Stimulated activated CD8-positive, alpha-beta memory T cell treated with anti-CD3 and anti-CD28 coated beads, Interleukin-15, amount 100 ng/mL, for 48 hours (primary cell): Measurements from ENCODE around the gene MAP2.

ENCODE experiments used
- DNase-seq, 2 donors: peaks; one replicate each; pipeline ENCODE4 v3.0.0-alpha.2; 2020; ENCODE audit warnings: low read depth in 2 of 2

The MAP2 gene

DNA sequence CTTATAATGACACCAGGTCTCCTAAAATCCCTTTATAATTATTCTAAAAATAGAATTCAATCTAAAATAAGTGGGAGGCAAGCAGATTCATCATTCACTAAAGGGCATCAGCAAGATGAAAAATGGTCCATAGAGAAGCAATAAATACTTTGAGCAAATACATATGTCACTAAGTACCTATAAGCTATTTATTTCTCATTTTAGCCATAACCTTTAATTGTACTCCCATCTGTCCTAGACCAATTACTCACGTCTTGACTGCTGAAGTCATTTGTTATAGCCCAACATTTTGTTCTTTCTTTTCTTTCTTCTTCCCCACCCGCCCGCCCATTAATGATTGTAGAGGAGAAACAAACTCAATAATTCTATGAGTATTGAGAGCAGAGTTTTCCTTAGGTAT is 105.7 kb downstream of the MAP2 start:
- no peak for DNase-seq

DNA sequence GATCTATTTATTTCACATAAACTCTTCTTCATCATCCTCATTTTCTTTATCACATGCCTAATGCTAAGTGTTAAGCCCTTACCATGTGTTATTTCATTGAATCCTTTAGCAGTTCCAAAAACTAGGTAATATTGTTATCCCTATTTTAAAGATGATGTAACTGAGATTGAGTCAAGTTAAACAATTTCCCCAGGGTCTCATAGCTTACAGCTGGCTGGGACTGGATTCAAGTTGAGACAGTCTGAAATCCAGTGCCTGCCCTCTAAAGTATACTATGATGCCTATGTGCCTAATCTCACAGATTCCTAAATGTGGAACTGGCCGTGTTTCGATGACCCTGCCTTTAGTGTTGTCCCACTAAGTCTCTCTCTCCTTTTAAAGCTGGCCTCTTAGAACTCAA is 108.5 kb downstream of the MAP2 start:
- no peak for DNase-seq

DNA sequence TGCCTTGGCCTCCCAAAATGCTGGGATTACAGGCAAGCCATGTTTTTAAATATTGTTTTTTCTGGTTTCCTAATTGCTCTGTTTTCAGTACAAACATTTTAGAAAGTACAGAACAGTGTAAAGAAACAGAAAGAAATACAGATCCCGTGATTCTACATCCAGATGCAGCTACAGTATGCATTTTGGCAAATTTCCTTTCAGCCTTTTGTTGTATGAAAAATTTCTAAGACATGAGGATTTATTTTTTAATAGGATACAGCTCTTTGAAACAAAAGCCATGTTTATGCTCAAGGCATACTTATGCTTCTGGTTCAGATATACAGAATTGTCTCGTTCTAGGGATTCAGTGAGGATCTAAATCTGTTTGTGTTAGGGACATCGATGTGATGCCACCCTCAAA is 109.5 kb downstream of the MAP2 start:
- no peak for DNase-seq

DNA sequence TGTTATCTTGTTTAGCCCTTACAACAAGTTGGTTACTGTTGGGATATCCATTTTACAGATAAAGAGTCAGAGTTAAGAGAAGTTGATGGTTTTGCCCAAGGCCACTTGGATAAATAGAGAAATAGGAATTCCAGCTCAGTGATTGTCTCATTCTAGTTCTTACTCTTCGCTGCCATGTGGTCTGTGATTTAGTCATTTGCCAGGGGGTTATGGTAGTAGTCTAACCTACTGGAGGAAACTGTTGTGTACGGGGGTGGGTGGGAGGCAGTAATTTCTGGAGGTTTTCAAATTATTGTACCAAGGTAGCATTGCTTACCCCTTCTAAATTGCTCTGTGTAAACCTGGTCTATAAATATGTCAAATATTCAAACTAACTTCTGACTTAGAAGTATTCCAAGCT is 110.4 kb downstream of the MAP2 start:
- no peak for DNase-seq

DNA sequence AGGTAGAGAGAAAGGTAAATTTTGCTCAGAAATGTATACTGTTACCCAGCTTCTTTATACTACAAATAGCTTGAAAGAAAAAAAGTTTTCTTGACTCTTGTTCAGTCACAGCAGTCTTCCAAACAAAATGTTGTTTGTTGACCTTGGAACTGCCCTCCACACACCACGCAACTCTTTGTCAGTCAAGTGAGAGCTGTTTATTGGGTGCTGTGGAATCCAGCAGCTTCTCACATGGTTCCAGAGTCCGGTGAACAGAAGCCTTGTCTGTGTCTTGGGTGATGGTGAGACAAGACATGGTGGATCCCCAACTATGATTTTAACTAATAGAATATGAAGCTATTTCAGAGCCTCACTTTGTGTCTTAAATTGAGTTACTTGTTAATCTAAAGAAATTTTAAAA is 112.5 kb downstream of the MAP2 start:
- DNase-seq = no peak

DNA sequence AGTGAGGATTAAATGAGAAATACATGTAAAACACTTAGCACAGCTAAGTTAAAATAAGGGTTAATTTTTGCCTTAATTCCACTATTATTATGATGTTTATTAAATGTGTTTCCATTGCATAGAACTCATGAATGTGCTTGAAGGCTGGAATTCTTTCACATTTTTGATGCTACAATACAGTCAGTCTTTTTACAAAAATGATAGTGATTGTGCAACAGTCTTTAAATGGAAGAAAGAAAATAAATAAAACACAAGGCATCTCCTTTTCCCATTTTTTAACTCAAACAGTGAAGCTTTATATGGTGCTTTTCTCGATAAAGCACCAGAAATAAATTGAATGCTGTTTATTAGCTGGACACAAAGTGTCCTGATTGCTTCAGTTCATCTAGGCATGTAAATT is 123.9 kb downstream of the MAP2 start:
- no peak for DNase-seq

DNA sequence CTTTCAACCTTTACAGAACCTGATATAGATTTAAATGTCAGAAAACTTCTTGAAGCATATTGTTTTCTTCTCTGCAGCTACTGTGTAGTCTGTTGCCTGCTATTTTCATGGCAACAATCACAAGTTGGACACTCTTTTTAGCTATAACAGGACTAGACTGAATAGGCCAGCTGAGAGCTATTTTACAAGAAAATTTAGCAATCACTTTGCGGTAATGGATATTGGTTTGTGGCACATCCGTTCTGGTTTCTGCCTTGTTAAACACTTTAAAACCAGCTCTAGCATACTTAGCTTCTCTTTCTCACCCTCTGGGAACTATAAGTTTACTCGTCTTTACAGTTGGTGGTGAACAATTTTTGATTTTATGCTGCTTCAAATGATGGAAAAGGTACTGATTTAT is 125.7 kb downstream of the MAP2 start:
- no peak for DNase-seq

DNA sequence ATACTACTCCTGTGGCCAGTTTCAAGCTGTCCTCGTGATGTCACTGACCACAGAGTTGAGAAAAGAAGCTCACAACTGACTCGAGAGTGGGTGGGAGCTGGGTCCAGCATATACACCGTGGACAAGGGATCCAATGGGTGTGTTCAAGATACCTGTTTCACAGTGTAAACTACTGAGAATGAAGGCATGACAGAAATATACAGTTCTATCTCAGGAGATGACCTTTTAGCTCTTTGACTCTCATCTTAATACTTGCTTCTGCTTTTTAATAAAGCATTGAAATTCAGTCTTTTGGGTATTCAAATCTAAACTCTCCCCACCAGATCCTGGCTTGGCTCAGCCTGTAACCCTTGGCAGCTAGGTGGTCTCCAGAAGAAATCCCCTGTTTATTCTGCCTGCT is 130.1 kb downstream of the MAP2 start:
- DNase-seq = no peak

DNA sequence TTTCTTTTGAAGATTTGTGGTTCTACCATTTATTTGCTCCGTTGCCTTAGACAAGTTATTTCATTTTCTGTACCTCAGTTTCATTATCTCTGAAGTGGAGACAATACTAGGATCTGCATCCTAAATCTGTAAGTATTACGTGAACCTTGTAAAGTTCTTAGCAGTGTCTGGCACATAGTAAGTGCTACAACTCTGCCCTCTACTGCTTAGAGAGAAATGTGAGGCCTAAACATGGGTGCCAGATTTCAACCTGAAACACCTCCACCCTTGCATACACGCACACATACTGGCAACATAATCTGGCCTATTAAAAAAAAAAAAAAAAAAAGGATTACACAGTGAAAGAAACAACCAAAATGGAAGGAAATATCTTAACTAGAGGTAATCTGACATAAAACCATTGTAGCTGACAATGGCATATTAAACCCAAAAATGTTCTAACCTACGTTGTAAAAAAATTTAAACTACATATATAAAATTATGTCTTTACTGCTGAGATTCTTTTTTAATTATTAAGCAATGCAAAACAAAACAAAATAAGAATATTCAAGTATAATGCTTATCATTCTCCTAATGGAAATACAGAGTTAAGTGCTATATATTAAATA is 132.6 kb downstream of the MAP2 start:
- DNase-seq = no peak

DNA sequence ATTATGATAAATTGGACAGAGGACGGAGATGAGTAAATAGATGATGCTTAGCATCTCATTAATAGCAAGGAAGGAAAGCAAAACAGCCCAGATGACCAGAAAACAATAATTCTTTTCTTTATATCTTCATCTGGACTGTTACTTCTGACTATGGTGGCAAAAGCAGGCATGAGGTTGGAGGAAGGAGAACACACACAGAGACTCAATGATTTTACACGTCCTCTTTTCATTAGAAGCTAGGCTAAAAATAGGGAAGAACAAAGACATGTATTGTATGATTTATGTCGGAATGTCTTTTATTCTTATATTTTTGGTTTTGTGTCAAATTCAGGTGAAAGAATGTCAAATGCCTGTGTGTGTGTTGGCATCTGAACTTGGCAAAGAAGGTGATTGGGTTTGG is 137.1 kb downstream of the MAP2 start:
- DNase-seq = no peak

DNA sequence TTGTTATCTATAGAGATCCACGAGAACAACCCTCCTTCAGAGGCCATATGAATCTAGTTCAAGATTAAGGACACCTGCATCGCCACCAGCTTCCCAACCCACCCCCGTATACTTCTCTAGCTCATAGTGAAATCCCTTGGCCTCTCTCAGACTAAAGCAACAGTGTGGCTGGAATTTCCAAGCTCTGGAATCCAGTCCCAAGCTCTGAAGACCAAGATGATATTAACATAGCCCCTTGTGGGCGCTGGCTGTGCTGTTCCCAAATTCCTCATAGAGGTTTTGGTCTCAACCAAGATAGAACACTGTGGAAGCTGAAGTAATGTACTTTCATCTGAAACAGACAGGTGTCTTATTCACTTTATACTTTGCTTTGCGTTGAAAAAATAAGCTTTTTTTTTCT is 139.6 kb downstream of the MAP2 start:
- no peak for DNase-seq

DNA sequence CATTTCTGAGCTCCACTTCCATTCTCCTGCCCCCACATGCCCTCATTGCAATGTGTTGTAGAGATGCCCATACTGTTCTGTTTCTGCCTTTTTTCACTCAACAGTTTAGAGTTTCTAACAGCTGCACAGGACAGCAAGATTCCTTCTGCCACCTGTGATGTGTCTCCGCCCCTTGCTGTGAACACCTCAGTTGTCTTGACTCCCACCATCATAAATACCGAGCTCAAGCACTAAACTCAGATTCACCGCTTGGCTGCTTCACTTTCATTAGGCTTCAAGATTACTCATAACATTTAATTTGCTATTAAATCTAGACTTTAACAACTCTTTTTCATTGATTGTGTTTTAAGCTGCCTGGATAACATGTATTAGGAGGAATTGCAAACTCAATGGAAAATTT is 141.0 kb downstream of the MAP2 start:
- DNase-seq = no peak

DNA sequence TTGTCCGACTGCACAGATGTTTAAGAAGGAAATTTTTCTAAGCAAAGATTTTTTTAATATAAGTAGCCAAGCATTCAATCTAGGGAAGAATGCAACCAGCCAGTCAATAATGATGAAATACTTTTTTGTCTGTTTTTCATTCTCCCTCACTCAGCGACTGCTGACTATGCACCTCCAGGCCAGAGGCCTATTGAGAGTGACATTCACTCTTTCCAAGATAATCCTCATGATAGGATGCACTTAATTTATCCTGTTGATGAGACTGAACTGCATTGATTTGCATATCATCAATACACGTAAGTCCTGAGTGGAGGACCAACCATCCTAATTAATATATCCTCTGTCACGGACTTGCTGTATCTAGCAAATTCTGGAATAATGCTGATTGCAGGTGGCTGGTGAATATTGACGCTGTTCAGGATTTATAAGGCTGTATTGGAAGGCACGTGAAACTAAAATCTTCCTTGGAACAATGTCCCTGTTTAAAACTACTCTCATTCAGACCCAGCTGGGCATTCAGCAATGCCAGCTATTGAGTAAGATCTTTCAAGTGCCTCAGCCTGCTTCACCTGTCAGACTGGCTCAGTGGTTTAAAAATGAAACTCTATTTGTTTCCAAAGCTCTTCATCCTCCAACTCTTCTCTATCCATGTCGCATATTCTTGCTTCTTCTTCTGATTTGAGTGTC is 142.2 kb downstream of the MAP2 start:
- no peak for DNase-seq

DNA sequence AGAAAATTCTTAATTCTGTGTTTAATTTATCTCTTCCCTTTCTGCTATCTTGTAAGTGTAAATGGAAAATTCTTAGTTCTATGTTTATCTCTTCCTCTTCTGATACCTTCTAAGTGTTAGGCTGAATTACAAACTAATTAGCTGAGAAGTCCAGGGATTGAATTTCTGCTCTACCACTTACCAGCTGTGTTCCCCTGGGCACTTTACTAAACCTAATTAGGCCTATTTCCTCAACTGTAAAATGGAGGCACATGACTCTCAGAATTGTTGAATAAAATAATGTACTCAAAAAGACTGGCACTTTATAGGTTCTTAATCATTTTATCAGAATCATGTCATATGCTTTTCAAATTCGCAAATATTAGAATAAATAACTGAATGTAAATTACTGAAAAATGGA is 146.3 kb downstream of the MAP2 start:
- no peak for DNase-seq

DNA sequence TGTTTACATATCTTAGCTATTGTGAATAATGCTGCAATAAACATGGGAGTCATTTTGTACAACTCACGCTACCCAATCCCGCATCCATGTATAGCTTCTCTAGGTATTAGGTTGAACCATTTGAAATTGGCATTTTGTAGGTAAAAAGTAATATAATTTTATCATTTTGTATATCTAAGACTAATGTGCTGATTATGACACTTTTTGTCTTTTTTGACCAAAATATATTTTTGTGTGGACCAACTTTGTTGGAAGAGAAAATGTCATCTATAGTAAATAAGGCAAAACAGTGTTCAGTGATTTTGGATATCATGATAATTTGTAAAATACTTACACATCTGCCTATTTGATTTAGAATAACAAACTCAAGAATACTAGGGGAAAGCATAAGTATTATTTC is 150.7 kb downstream of the MAP2 start:
- DNase-seq = no peak

DNA sequence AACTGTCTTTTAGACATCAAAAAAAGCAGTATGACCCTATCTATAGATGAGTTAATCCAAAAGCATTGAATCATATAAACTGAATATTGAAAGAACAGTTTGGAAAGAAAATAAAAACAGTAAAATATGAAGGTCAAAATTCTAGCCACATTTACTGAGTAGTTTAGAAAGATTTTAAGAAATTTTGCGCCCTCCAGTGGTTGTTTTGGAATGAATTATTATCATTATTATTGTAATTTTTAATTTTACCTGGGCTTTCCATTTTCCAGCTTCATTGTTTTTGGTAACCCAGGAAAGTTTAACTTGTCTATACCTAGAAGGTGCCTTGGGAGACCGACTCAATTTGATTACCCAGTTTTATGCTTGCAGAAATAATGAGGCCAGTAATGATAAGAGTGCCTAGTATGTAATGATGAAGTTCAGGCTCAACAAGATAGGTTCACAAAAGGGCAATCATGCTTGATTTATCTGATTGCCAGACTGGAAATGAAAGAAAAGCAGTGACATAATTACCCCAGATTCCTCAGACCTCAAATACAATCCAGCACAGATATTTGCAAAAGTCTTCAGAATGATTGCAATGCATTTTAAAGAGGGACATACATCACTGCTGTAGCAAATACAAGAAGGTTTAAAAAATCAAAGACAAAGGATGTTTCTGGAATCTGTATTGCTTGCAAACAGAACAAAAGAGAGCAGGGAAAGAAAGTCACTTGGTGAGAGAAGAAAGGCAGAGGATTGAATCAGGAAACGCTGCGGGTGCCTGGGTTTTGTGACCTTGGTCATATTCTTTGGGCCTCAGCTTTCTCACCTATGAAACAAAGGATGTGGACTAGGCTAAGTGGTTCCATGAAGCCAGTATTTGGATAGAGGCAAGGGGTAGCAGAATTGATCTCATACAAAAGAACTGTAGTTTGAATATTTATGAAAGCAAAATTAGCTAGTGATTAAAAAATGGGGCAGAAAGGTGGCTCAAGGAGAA is 153.8 kb downstream of the MAP2 start:
- no peak for DNase-seq

DNA sequence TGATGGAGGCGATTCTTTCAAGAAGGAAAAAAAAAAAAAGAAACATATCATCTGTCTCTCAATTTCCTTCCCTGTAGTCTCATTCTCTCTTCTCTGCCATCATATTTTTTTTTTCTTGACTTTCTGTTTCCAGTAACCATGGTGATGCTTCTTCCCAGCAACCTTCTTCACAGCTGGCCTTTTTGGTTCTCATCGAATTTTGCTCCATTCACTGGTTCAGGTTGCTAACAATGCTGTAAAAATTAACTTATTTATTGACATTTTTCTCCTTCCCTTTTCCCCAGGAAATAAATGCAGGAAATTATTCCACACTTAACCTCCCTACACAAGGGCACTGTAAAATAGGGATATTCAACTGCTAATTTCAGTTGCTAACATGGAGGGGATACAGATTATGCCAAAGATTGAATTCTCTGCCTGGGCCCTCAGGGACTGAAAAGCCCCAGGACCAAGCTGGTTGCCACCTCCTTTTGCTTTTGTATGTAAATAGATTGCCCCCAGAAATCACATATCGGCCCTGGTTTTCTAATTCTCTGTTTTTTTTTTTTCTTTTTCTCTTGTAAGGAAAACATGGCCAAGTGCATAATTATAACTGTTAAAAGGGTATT is 154.7 kb downstream of the MAP2 start:
- no peak for DNase-seq

DNA sequence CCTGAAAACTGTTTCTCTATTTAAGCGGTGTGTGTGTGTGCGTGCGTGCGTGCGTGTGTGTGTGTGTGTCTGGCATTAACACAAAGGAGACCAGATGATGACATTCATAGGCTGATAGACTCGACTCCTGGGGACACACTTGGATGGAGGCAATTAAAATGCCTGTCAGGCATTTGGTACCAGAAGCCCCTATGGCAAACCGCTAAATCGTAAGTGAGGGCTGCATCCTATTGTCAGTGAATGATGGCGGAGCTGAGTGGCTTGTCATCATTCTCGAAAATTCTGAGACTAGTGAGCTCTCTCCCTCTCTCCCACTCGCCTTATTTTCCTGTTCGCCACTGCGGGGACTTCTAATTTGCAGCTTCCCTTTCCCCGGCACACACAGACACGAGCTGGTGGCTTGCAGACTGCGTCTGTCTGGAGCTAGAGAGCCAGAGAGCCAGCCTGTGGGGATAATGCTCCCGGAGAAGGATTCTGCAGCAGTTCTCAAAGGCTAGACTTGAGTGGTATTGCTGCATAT is 155.4 kb downstream of the MAP2 start:
- no peak for DNase-seq

DNA sequence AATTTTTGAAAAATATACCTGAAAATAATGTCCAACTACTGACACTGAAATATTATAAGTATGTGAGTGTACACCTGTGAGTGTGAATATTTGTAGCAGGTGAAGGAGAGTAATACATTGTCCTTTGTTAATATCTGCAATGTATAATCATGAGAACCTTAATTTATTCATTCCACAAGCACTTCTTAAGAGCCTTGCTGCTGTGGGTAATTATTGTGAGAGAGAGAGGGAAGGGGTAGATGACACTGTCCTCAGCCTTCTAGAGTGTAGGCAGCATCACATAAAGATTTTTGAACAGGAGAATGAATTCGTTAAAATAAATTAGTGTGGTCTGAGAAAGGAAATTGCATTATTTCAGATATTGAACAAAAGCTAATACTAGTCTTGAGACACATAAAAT is 157.2 kb downstream of the MAP2 start:
- no peak for DNase-seq

DNA sequence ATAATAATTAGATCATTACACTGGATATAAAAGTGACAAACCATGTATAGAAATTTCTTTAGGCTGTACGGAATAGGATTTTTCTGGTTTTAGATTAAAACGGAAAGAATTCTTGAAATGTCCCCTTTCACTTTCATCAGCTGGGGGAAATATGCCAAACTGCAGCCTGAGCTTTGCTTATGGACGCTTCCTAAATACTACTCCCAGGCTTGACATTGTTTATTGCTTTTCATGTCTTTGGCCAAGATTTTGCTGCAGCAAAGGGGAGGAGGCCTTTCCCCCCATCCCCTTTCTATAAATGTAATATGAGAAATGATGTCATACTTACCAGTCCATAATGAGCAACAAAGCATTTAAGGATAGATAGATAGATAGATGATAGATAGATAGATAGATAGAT is 158.4 kb downstream of the MAP2 start:
- DNase-seq = no peak

DNA sequence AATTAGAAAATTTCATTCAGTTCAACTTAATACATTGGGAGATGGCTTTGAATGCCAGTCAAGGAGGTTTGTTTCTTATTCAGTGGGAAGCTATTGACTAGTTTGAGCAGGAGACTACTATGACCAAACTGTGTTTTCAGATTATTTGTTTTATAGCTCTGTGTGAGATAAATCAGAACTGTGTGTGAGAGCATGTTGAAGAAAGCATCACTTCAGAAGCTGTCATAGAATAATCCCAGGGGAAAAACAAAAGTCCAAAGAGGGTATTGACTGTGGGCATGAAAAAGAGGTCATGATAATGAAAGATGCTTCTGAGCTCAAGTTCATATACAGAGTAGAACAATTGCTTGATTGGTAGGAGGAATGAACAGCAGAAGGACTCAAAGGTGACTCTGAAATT is 160.6 kb downstream of the MAP2 start:
- no peak for DNase-seq

DNA sequence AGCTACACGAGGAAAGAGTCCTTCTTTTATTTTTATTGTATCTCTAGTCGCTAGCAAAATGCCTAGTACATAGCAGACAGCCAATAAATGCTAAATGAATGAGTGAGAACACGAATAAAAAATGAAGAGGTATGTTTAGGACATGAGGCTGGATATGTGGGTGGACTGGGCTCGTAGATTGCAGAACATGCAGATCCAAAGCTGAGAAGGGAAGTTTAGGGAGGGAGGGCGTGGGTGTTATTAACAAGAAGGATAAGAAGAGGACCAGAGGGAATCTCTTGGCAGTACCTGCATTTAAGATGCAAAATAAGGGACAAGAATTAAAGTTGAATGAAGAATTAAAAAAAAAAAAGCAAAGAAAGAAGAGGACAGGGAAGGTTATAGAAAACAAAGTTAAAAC is 161.1 kb downstream of the MAP2 start:
- DNase-seq = no peak
